Epithelial cell of proximal tubule (primary cell): ENCODE measurements around the gene TMEM163. TPM values are rescaled to one million over a fixed set of nuclear protein-coding genes. Genes with fewer than 3 reads are reported as not detected.

Experiments
- DNase-seq: peaks from one replicate; pipeline ENCODE4 v3.0.0-alpha.2; 2011; ENCODE audit warnings: low read depth
- H3K4me3 ChIP-seq: 2 replicates; pipeline ENCODE4 v1.5.1; 2011; ENCODE audit warnings: low read depth, mild to moderate bottlenecking, low read length
- CTCF ChIP-seq: conservative IDR thresholded peaks from 2 replicates; pipeline ENCODE4 v1.5.1; 2012; ENCODE audit warnings: low read depth, mild to moderate bottlenecking, low read length
- total RNA-seq: library from RNA; depleted of rRNA; stranded (reverse); fragments of >200 nt; gene quantifications from 2 replicates; pipeline ENCODE4 v1.2.3, GENCODE V29; 2015

Gene TMEM163
- total RNA-seq, result 0.40 and 0.65 TPM in 2 replicates

DNA sequence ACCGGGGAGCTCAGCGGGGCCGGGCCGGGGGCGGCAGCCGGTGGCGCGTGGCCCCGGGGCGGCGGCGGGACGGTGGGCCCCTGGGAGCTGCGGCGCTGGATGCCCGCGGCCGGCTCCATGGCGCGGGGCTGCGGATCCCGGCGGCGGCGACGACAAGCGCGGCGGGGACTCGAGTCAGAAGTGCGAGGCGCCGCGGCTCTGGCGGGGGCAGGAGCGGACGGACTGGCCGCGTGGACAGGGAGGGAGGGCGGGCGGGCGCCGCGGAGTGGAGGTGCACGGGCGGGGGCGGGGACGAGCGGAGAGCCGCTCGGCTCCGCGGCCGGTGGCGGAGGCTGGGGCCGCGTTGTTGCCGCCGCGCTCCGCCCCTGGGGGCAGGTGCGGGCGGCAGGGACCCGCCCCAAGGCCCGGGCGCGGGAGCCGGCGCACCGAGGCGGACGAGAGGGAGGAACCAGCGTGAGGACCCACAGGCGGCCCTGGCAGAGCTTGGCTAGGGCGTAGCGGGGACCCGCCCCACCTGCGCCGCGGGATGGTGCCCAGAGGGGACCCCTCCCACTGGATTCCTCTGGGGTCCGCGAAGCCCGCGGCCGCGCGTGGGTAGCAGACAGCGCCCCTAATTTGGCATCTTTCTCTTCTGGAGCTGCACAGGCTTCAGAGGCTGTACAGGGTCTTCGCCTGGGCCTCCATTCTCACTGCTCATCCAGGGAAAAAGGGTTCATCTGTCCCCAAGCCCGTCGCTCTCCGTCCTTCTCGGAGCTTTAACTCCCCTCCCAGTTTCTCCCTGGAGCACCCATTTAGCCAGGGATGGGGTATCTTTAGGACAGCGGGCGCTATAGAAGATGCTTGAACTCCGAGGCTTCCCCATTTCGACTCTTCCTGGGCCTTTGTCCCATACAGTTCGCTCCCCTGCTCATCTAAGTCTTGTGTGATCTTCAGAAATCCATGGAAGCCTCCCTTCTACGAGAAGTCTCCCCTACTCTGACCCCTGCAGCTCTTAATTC is at the start of gene TMEM163:
Gene TMEM163 (minus strand): TSS at position 184 of the 998 bp plus-strand sequence.
- no peak for DNase-seq
- H3K4me3 ChIP-seq, result peak within 1 kb of the TSS; percentile 52
- no peak for TF ChIP-seq CTCF

GRCh38 chr2:134766583-134766982 is 47.8 kb upstream of the TMEM163 start:
- no peak for DNase-seq
- no peak for TF ChIP-seq CTCF
- no peak overlapping the region for H3K4me3 ChIP-seq

GRCh38 chr2:134765987-134766386 is 47.2 kb upstream of the TMEM163 start:
- DNase-seq, result no peak
- H3K4me3 ChIP-seq, result no peak overlapping the region
- TF ChIP-seq CTCF, result peak; percentile 30

GRCh38 chr2:134764164-134764563 is 45.4 kb upstream of the TMEM163 start:
- H3K4me3 ChIP-seq, result no peak overlapping the region
- no peak for TF ChIP-seq CTCF
- DNase-seq, result no peak

DNA sequence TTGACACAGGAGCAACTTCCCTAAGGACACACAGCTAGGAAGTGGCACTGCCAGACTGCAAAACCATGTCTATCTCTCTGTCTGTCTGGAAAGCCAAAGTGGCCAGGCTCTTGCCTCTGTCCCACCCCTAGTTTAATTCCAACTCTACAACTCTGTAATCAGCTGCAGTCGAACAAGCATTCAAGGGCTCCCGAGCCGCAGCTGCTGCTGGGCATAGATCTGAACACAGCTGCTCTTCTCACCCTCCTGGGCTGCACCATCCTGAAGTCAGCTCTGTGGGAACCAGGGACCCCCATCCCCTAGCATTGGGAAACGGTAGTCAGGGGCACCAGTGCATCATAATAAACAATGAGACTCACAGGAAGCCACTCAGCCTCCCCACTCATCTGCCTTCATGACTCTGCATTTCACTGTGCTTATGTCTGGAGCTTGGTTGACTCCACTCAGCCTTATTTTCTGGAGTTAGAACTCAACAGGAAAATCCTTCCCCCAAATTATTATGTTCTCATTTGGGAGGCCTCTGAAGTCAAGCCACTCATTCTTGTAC is 44.4 kb upstream of the TMEM163 start:
- no peak for TF ChIP-seq CTCF
- no peak overlapping the region for H3K4me3 ChIP-seq
- no peak for DNase-seq

DNA sequence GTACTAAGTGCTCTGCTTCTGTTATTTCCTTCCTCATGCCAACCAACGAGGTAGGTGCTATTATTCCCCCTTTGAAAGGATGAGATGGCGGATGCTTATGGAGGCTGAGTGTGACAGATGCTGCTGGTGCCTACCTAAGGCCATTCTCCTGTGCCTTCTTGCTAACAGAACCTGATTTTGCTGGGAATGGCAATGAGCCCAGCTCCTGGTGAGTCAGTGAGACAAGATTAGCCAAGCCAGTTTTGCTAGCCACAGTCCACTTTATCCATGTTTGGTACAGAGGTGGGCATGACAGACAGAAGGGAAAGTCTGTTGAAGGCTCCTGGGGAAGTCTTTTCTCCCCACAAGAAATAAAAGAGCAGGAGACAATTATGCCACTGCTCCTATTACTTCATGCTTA is 43.7 kb upstream of the TMEM163 start:
- DNase-seq, result no peak
- H3K4me3 ChIP-seq, result no peak overlapping the region
- TF ChIP-seq CTCF, result no peak
